ENCODE results near the gene DCUN1D3.
A peak's percentile ranks its signal among the peaks of the same experiment; 100 is the strongest.
"Not testable (repeated sequence)": the region's sequence is repeated elsewhere in the genome, so short reads cannot be mapped to it uniquely, and the experiment has no call there.

Gene DCUN1D3

DNA sequence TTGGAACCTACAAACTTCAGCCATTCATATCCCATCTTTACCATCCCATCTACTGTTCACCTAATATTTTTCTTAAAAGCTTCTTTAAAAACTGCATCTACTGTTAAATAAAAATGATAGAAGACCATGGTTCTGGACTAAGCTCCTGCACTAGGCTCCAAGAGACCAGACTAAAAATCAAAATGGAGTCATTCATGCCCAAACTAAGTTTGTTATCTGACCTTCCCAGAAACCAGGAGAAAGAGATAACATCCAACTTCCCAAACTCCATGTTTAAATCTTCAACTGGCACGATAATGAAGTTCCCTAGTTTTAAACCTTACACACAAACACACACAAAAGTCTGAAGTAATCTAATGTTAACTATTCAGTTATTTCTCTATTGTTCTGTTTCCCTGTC is 13.8 kb downstream of the DCUN1D3 start:
- DNase-seq, result no peak

DNA sequence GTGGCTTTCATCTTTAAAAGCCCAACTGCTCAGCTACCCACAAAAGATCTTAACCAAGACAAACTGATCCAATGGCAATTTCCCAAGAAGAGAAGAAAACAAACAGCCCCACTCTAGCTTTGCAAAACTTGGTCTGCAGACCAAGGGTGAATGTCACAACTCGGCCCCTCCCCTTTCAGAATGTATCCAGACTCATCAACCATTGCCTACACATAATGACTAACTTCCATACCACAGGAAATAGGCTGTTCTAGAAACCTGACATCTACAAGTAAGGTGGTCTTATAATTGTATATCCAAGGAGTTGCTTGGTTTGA is 16.0 kb downstream of the DCUN1D3 start:
- DNase-seq, result no peak

DNA sequence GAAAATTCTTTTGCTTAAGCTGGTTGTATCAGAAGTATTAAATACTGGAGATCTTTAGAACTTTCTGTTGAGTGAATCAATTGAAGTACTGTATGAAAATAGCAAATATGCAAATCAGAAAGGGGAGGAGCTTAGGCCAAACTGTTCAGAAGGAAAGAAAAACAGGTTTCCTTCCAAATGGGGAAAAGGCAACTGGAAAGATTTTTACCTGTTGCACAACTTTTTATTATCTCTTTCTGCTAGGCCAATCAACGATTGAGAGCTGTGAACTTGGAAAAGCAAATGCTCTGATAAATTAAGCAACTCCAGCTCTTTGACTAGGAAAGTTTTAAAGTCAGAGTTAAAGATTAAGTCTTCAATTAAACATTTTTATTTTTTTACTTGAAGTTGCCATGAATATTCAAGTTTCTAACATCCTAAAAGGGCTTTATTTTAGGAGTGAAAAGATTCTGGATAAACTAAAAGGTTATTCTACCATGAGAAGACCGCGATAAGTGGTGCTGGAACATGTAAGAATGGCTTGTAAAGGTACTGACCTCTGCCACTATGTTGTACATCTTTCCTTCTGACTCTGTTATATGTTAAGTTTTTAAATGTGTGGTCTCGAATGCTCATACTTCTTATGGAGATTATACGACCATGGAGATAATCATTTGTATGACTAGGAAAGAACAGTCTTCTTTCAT is 16.5 kb downstream of the DCUN1D3 start:
- no peak for DNase-seq

GRCh38 chr16:20881503-20881878 is 18.7 kb downstream of the DCUN1D3 start:
- no peak for DNase-seq

- DNase-seq, result no peak
Measured at GRCh38 chr16:20880867-20881502, 19.2 kb downstream of the DCUN1D3 start.

- DNase-seq, result no peak
Measured at GRCh38 chr16:20879175-20880040, 20.8 kb downstream of the DCUN1D3 start.

- no peak for DNase-seq
Measured at GRCh38 chr16:20878682-20879147, 21.4 kb downstream of the DCUN1D3 start.

- DNase-seq, result no peak
Measured at GRCh38 chr16:20875355-20875650, 24.9 kb downstream of the DCUN1D3 start.

GRCh38 chr16:20874088-20874581 is 26.0 kb downstream of the DCUN1D3 start:
- no peak for DNase-seq

- no peak for DNase-seq
Measured at GRCh38 chr16:20873331-20873730, 26.8 kb downstream of the DCUN1D3 start.

GRCh38 chr16:20871941-20872815 is 28.0 kb downstream of the DCUN1D3 start:
- no peak for DNase-seq

GRCh38 chr16:20871258-20871657 is 28.9 kb downstream of the DCUN1D3 start:
- no peak for DNase-seq

DNA sequence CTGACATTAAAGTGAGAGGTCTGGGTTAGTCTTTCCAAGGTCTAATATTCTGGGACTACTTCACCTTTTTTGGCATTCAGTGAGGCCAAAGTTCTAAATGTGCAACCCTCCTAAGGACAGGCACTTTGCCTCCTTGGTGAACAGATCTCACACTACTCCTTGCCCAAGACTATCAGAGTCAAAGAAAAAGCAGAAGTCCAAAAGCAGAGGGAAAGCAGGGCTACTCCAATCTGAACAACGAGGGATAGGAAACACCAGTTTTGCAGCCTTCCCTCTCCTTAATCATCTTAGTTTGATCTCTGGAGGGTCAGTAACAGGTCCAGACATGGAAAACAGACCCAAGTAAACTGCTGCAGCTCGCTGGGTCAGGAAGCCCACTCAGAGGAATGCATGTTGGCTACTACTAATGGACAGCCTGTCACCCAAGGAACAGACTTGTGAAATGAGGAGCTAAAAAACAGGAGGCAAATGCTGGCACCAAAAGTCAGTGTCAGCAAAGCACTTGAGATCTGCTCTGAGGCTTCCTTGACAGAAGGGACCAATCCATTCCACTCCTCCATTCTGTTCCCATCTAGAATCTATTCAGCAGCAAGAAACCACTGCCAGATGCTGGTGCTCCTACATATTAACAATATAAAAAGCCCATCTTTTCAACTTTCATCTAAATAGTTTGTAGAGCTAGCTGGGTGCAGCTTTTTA is 29.9 kb downstream of the DCUN1D3 start:
- no peak for DNase-seq

GRCh38 chr16:20868890-20869289 is 31.3 kb downstream of the DCUN1D3 start:
- no peak for DNase-seq

- DNase-seq, result no peak
Measured at GRCh38 chr16:20867585-20867984, 32.6 kb downstream of the DCUN1D3 start.

- no peak for DNase-seq
Measured at GRCh38 chr16:20866801-20867200, 33.4 kb downstream of the DCUN1D3 start.

- DNase-seq, result peak; percentile 11
Measured at GRCh38 chr16:20866145-20866772, 33.9 kb downstream of the DCUN1D3 start.

DNA sequence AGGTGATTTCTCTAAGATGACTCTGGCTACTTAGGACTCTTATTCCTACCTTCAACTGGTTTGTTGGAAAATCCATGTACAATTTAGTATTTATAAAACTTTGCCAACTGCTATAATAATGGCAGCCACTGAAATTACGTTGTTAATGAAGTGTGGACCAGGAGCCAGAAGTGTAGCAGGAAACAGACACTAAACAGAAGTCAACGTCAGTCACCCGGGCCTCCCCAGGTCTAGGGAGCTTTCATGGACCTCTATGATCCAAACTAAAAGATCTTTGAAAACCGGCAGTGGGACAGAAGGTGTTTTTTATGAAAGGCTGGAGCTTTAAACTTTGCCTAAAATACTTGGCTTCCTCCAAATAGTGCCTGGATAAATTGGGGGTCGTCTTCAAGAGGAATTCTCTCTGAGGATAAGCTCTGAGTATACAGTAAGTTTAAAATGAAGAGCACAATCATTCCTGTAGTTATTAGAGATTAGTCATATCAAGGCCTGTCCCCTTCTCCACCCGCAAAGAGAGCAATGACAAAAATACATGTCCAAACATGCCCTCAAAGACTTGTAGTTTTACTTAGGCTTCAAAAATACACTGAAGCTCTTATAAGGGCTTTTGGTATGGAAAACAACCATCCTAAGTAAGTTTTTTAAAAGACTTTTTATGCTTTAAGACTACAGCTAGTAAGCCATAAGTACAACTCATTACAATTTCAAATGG is 34.6 kb downstream of the DCUN1D3 start:
- no peak for DNase-seq

- DNase-seq, result not testable (repeated sequence)
Measured at GRCh38 chr16:20864376-20864775, 35.8 kb downstream of the DCUN1D3 start.

DNA sequence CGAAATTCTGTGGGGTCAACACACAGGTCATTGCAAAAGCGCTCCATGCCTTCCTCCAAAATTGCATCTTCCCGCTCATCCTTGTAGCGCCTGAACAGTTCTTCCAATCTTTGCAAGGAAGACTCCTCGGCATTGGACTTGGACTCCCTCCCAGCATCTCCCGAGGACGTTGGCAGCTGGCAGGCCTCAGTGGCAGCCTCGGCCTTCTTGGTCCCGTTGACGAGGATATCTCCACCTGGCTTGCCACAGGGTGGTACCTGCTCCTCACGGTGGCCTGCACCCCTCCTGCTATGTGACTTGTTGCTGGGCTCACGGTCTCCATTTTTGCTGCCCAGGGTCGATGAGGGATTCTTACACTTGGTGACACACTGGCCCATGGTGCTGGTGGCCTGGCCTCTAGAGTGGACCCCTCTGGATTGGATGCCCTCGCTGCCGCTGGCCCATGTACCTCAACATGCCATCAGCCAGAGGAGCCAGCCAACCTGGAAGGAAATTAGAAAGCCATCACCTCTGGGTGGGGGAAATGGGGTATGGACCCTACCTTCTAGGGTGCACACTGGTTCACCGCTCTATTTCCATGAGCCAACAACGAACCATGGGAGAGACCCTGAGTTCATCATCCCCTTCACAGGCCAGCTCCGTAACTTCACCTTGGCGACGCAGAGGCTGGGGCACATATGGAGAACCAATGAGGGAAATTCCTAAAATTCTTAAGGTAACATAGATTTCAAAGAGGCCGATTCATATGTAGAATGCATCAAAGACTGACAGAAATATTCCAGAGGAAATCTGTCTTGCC is 37.8 kb downstream of the DCUN1D3 start:
- DNase-seq, result no peak
